H1 (cell line): ENCODE data around the gene CASP1. TPM values are rescaled to one million over a fixed set of nuclear protein-coding genes. Genes with fewer than 3 reads are reported as not detected.

ENCODE experiments used
- SUZ12 ChIP-seq: fragments of 200-600 bp; sonication (generic); IDR thresholded peaks from 2 replicates; pipeline ENCODE4 v1.6.1; 2012; ENCODE audit warnings: mild to moderate bottlenecking, inconsistent platforms, low read length, moderate library complexity, mixed read lengths
- YY1 ChIP-seq: IDR thresholded peaks from 2 replicates; pipeline ENCODE4 v1.6.1; 2011; ENCODE audit warnings: low read depth, mild to moderate bottlenecking, low read length
- polyA plus RNA-seq, 7 experiments: library from polyadenylated mRNA; depleted of rRNA in 3 of 7; stranded (reverse) in 5 of 7; unstranded in 2 of 7; fragments of >200 nt in 5 of 7; fragments of 200-250 nt in 2 of 7; gene quantifications; 1 replicate in 5 of 7; 2 replicates in 1 of 7; 4 replicates in 1 of 7; pipeline versions ENCODE4 v1.2.1 to v1.2.3, GENCODE V29; 2011 to 2013; ENCODE audit warnings: missing spikeins in 2 of 7, mixed read lengths in 2 of 7
- total RNA-seq: library from RNA; stranded (reverse); fragmentation: NEBNext Ultra II Directional; extraction: Animal tissue kit (Norgen Biotek cat#: 25700); gene quantifications from 2 replicates; pipeline ENCODE4 v1.2.1, GENCODE V29; 2021

Gene CASP1
- total and polyA plus RNA-seq, 2 of the 8 experiments (the other 6 are each of a cell fraction or from before 2014, with no cell fraction given): not detected

DNA sequence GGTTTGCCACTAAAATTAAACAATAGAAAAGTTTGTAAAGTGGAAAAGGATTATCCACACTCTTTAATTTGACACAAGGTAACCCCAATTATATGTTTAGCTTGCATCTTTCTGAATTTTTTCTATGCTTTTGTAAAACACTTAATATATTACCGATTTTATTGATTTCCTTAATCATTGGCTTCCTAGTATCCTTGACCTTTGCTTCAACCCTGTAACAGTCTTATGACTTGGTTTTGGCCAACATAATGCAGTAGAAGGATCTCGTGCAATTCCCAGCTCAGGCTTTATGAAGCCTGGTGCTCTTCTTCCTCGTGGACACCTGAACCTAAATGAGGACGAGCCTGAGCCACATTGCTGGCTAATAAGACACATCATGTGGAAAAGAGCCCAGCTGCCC, 43.0 kb downstream of the CASP1 start (continued):
- TF ChIP-seq SUZ12: no peak
- TF ChIP-seq YY1: no peak
